Posterior vena cava (tissue), 2 donors: ENCODE measurements around the gene DOK7. TPM values are rescaled to one million over a fixed set of nuclear protein-coding genes. Genes with fewer than 3 reads are reported as not detected.

Source experiments
- DNase-seq: peaks from one replicate; pipeline ENCODE4 v3.0.0-alpha.2; 2020; ENCODE audit warnings: low spot score
- intact Hi-C, 2 donors: fragments of 100-400 bp; cut with DNase I; formaldehyde crosslinking; loops; one replicate each; pipeline versions ENCODE4 v1.14.1 to v1.14.2; 2022 to 2023
- total RNA-seq, 2 donors: library from RNA; stranded (reverse); fragmentation: NEBNext Ultra II Directional; extraction: Animal tissue kit (Norgen Biotek cat#: 25700); gene quantifications; one replicate each; pipeline ENCODE4 v1.2.1, GENCODE V29; 2021
- donor health status: DM: yes; HTN: yes; CAD: no.
- donor health status: DM: yes; HTN: yes; CAD: no.

DOK7 gene
- total RNA-seq, 2 donors from 2014 or later: 0.14 TPM; not detected in 1

DNA sequence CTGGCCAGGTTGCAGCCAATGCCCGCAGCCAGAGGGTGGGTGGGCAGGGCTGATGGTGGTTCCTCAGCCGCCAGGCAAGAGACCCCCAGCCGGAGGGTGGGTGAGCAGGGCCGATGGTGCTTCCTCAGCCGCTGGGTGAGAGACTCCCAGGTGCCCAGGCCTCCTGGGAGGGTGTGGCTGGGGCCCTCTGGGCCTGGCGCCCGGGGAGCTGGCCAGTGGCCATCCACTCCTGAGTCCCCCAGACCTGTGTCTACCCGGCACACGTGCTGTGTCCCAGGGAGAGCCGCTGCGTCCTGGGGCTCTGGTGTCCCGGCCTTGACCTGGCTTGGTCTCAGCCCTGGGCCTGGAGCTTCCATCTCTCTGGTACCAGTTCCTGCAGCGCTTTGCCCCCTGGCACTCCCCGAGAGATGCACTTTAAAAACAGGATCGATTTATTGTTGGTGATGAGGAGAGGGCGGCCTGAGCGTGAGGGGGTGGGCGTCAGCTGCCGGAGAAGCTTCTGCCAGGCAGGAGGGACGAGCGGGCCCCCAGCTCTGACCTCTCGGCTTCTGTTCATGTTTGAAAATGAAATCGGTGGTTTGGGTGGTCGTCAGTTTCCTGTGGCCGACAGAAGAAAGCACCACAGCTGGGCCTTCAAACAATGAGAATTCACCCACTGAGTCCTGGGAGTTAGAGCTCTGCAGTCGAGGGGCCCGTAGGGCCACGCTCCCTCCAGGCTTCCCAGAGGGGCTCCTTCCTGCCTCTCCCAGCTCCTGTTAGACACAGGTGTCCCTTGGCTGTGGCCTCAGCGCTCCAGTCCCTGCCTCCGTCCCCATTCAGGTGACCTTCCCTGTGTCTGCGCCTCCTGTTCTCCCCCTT lies 6.5 kb downstream of the DOK7 start:
- no peak for DNase-seq
- intact Hi-C loops: no loop called here

DNA sequence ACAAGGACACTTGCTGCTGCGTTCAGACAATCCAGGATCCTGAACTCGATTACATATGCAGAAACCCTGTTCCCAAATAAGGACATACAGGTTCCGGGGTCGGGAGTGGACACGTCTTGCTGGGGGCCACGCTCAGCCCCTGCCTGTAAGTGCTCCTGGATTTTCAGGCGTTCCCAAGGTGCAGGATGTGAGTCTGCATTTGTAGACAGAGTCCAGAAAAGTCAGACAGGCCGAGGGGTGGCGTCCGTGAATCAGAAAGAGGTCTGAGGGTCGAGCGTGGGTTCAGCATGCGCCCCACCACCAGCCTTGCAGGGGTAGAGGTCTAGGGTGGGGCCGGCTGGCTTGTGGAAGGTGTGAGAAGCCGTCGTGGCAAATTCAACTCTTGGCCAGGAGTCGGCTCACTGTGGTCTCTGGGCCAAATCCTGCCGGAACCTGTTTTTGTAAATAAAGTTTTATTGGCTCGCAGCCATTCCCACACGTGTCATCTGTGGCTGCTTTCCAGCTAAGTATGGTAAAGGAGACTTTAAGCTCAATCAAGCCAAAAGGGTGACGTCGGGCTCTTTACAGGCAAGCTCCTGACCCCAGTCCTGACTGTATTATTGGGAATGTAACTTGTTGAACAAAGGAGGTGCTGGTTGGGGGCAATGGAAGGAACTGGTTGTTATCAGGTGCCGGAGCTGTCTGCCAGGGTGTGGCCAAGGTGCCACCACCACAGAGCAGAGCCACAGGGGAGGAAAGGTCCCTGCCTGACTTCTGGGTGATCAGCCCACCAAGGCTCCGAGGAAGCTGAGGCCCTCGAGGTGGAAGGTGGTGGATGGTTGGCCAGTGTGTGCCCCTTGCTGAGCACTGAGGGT lies 7.4 kb downstream of the DOK7 start:
- no peak for DNase-seq
- intact Hi-C loops: no loop called here

DNA sequence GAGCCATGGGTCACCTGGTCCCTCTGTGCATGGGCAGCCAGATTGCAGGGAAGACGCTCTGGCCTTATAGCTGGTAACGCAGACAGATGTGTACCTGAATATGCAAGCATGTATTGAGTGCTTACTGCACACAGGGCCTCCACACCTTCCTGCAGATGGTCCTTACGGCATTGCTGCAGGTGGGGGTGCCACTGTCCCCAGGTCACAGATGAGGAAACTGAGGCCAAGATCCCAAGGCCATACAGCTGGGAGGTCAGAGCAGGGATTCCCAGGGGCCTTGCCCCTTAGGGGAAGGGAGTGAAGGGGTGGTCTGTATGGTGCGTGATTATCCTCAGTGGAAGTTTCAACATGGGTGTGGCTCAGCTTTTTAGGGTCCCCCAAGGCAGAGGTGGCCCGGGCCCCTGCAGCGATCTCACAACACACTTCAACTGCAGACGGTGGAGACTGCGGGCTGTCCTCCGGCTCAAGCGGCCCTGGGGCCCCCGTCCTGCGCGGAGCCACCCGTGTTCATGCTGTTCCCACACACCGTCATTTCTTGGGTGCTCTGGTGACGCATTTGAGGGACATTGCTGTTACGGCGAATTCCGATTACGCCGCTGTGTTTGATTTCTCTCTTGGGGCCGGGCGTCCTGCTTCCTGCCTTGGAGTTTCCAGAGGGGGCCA lies 8.1 kb downstream of the DOK7 start:
- intact Hi-C loops: no loop called here
- DNase-seq: no peak

DNA sequence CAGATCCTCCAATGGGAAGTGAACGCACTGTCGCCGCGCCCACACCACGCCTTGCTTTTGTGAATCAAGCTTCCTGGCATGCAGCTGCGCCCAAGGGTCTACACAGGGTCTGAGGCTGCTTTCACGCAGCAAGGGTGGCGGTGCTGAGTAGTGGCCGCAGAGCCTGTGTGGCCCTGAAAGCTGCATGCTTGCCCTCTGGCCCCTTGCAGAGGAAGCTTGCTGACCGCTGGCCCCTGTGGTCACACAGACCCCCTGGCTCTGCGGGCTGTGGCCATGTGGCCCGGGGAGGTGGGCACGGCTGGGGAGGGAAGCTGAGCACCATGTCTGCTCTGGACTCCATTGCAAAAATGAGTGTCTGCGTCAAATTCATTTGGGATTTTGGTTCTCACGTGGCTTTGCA lies 8.8 kb downstream of the DOK7 start:
- DNase-seq: no peak
- intact Hi-C loops: no loop called here

DNA sequence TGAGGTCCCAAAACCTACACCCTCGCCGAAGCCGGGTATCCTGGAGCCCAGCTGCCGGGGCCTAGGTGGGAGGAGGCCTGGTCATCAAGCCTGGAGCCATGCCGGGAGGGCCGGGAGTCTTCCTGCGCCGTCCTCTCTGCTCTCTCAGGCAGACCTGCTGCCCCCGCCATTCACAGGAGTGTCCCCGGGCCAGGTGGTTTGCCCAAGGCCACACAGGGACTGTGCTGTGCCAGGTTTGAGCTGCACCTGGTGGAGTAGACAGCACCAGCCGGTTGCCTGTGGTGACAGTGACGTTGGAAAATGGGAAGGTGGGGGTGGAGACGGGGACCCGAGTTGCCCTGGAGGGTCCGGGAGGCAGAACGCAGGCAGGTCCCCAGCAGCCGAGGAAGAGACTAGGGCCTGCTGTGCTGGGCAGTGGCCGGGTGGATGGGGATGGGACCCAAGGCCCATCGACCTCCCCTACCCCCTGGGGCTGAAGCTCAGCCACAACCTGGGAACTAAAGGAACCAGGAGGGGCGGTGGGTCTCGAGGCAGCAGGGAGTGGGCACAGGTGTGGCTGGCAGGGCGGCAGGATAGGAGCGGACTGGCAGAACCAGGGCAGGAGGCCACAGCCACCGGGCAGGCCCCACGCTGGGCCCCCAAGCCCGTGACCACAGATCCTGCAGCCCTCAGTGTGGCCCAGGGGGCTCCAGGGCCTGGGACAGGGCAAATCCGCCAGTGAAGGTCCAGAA lies 9.5 kb downstream of the DOK7 start:
- intact Hi-C loops: no loop called here
- DNase-seq: no peak

DNA sequence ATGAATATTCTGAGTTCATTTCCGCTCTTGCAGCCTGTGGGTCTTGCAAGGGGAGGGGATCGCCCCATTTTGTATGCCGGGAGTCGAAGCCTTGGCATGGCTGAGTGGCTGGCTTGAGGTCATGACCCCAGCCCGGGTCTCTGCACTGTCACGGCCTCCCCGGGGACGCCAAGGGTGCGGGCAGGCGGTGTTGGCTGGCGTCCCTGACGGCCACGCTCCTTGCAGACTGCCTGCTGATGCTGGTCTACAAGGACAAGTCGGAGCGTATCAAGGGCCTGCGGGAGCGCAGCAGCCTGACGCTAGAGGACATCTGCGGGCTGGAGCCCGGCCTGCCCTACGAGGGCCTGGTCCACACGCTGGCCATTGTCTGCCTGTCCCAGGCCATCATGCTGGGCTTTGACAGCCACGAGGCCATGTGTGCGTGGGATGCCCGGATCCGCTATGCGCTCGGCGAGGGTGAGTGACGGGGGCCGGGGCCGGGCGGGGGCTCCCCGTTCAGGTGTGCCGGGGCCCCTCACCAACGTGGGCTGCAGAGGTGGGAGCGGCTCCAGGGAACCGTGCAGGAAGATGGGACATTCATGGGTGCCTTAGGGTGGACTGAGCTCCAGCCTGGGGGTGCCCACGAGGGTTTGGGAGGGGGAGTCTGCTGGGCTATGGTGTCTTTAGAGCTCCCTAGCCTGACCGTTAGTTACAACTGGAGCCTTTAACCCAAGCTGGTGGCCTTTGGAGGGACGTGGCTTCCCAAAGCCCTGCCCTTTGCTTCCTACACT lies 10.3 kb downstream of the DOK7 start:
- DNase-seq: no peak
- intact Hi-C loops: no loop called here

DNA sequence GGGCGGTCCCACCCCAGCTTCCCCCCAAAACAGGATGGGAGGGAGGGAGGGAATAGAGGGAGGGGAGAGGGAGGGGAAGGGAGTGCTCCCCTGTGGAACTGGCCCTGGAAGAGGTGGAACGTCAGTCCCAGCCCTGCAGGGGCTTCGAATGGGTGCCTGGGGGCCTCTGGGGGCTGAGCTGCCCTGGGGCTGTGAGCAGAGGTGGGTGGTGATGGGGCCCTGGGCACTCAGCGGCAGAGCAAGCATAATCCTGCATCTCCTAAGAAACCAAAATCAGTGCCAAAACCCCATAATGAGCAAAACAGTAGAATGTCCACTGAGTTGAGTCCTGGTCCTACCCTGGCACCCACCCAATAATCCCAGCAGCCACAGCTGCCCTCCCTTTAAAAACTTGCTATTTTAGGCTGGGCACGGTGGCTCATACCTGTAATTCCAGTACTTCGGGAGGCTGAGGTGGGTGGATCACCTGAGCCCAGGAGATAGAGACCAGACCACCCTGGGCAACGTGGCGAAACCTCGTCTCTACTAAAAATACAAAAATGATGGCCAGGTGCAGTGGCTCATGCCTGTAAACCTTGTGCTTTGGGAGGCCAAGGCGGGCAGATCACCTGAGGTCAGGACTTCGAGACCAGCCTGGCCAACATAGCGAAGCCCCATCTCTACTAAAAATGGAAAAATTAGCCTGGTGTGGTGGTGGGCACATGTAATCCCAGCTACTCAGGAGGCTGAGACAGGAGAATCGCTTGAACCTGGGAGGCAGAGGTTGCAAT lies 11.1 kb downstream of the DOK7 start:
- DNase-seq: no peak
- intact Hi-C loops: no loop called here

DNA sequence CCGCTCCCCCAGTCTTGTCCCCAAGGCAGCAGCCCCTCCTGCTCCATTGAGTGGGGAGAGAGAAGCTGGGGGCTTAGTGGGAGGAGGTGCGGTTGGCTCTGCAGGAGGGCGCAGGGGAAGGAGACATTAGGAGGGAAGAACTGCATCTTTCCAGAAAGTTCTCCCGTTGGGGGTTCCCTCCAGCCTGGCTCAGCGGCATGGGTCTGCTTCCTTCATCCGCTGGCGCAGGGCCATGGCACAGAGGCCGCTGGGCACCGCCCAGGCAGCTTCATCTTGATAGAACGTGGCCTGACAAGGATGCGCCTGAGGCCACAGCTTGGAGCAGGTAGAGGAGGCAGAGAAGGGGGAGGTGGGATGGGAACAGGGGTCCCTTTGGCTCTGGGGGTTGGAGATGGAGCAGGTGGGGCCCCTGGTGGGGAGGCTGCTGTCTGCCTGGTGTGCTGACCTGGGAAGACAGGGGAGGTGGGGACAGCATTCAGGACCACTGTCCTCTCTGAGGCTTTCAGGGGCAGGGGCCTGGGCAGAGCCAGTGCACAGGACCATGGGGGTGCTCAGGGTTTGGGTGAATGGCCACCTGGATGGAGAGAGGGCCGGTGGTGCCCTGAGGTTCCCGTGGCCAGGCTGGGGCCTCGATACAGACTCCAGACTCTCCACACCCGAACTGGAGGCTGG lies 12.1 kb downstream of the DOK7 start:
- no peak for DNase-seq
- intact Hi-C loops: no loop called here

DNA sequence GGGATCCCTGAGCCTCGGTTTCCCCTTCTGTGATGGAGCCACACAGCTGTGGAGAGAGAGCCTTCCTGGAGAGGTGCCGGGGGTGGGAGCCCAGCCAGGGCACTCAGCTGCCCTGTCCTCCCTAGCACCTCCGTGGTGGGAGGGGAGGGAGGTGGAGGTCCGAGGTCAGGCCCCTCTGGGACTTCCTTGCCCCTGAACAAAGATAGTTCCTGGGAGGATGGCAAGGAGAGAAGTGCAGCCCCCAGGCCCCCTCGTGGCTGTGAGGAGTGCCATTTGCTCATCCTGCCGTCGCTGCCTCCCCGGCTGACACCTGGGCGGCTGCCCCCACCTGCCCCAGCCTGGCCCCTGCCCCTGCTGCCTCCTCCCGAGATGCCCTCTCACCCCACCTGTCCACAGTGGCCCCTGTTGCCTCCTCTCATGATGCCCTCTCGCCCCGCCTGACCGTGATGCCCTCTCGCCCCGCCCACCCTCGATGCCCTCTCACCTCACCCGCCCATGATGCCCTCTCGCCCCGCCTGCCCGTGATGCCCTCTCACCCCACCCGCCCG lies 12.7 kb downstream of the DOK7 start:
- no peak for DNase-seq
- intact Hi-C loops: no loop called here

DNA sequence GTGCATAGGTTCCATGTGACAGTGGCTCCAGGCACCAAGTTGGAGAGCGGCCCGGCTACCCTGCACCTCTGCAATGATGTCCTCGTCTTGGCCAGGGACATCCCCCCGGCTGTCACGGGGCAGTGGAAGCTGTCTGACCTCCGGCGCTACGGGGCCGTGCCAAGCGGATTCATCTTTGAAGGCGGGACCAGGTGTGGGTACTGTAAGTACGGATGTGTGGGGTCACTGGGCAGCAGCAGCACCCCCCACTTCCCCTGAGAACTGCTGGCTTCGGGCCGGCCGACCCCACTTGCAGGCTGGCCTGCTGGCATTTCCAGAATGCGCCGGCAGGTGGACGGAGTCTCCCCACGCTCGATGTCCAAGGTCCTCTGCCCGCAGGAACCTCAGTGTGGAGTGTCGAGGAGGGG lies 13.2 kb downstream of the DOK7 start:
- DNase-seq: no peak
- intact Hi-C loops: no loop called here

DNA sequence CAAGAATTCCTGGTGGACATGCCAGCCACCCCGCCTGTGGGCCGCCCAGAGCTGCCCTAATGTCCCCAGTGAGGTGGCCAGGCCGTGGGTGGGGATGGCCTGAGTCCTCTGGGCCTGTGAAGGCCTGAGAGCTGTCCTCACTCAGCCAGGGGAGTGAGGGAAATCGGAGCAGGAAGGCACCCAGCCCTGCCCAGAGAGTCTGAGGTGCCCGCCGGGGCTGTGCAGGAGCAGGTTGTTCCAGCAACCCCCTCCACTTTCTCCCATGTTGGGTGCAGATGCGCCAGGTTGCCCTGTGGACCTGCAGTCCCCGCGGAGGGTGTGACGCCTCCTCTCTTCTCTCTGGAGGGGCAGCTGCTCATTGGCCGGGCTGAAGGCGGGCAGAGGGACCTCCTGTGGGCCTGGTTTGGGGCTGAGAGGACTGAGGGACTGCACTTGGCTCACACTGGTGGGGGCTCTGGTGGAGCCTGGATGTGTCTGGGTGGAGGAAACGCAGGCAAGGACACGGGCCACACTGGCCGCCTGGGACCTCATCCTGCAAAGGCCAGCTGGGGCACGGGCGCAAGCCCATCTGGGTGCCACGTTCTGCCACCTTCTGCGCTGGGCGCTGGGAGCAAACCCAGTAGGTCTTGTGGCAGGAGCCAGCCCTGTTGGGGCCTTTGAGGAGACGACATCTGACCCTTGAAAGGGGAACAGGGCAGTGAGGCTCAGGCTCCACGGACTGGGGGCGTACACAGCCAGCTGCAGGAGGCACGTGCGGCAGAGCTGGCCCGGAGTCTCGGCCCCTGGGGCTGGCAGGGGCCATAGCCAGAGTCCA lies 14.0 kb downstream of the DOK7 start:
- no peak for DNase-seq
- intact Hi-C loops: no loop called here

DNA sequence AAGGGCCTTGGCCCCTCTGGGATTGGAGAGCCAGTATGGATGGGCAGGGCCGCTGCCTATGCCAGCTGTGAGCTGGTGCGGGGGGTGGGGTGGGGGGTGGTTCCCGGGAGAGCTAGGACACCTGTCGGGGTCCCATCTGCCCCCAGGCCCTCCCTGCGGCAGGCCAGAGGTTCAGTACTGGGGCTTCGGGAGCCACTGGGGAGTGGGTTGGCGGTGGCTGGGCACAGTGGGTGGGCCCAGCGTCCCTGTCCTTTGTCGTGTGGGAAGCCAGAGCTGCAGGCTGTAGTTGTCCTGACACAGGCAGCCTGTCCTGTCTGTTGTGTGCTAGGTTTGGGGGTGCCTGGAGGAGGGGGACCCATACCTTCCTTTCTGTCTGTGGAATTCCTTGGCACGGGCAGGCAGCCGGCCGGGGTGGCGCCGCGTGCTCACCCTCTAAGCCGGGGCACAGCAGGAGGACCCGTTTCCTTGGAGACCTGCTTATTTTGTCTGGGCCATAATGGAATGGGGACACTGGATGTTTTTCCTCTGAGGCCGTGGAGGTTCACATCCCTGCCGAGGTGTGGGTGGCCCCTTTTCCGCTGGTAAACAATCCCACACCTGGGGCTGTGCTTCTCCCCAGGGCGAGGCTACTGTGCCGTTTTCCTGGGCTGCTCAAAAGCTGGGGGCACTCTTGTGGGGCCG lies 14.8 kb downstream of the DOK7 start:
- intact Hi-C loops: no loop called here
- no peak for DNase-seq

DNA sequence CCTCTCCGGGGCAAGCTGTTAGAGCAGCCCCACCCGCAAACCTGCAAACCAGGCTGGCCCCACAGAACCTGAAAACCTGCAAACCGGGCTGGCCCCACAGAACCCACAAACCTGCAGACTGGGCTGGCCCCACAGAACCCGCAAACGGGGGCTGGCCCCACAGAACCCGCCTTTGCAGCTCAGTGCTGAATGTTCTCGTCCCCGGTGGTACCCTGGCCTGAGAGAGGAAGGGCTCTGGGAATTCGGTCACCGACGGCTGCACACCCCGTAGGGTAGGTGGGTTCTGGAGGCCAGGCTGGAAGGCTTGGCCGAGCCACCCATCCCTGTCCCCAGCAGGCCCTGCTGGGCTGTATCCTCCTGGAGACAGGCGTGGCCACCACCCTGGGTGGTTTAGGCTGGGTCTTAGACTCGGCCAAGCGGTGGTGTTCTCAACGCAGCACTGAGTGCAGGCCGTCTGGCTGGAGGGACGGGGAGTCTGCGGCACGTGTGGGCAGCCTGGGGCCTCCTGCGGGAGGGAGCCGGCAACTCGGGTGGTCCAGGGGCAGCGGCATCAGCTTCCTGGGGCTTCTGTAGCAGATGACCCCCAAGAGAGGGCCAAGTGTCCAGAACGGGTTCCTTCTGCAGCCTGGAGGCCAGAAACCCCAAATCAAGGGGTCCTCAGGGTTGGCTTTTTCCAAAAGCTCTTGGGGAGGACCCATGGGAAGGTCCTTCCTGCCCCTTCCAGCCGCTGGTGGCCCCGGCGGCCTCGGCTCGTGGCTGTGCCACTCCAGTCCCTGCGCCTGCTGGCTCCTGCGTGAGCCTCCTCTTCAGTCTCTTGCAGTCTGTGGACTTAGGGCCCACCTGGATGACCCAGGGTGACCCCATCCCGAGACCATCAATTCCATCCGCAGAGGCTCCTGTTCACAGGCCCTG lies 15.6 kb downstream of the DOK7 start:
- intact Hi-C loops: no loop called here
- no peak for DNase-seq

DNA sequence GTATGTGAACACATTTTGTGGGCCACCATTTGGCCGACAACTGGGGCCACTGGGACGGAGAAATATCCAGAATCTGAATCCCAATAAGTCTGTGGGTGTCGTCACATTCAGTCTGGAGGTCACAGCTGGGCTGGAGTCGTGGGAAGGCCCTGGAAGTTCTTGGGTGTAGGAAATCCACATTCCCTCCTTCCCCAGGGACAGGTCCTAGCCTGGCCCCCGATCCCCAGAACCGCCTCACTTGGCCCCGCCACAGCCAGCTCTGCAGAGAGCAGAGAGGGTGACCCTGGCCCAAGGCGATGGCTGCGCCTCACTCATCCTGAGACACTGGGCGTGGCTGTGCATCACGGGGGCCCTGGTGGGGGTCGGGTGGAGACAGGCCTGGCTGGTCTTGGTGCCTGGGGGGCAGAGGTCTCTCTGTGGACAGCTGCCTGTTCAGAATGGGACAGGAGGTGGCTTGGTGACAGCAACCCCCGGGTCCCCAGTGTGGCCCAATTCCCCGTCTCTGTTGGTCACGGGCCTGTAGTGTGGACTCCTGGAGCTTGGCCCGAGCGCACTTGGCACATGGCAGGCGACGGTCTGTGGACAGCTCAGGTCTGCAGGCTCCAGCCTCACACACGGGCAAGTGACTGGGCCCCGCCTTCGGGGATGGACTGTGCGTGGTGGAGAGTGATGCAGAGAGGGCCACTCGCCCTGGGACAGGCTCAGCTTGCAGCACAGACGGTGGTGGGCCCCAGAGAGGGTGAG lies 16.4 kb downstream of the DOK7 start:
- no peak for DNase-seq
- intact Hi-C loops: no loop called here
